K562 (cell line): ENCODE measurements around the gene CPNE8. TPM values are rescaled to one million over a fixed set of nuclear protein-coding genes. Genes with fewer than 3 reads are reported as not detected.

Experiments used
- ATAC-seq: fragments of 200-7000 bp; cut with Tn5 transposase; 3 replicates; pipeline ENCODE4 v1.9.1; 2020; ENCODE audit warnings: moderate library complexity
- BruUV-seq: library from RNA; stranded (reverse); fragments of 400-500 nt; replicated peaks from 2 replicates; lab custom pipeline; 2021; lab: Mats Ljungman, UMichigan
- CTCF ChIA-PET: fragments of 300-600 bp; formaldehyde crosslinking; extraction: SDS; loops from one replicate; lab custom pipeline; 2021; ENCODE audit warnings: low intra/inter-chr PET ratio; lab: Yijun Ruan, JAX
- POLR2A ChIA-PET: fragments of 300-600, 350-650 bp; sonication (Branson Sonifier 250); formaldehyde crosslinking; extraction: SDS; loops from one replicate; lab custom pipeline; 2021; ENCODE audit warnings: antibody characterized with exemption, inconsistent platforms; lab: Yijun Ruan, JAX
- DNase-seq, 4 experiments: peaks; one replicate each; pipeline versions ENCODE4 v3.0.0 to v3.0.0-alpha.2; 2011 to 2018; ENCODE audit warnings: low spot score in 3 of 4, mixed read lengths in 3 of 4; ENCODE audit errors: extremely low read depth in 1 of 4
- FAIRE-seq: peaks from 2 replicates; lab custom pipeline; 2011; peaks lifted over from hg19 to GRCh38; lab: Jason Lieb, UNC
- H2AFZ ChIP-seq: 2 replicates; pipeline ENCODE4 v1.6.0; 2011; ENCODE audit warnings: low read depth, low read length, control low read depth, inconsistent platforms
- H3K27ac ChIP-seq: fragments of 200-600 bp; 3 replicates; pipeline ENCODE4 v1.8.0; 2011; ENCODE audit warnings: low read depth, mild to moderate bottlenecking, control low read depth, inconsistent platforms, low read length, moderate library complexity, mixed read lengths; ENCODE audit errors: extremely low read depth
- H3K27me3 ChIP-seq, 2 experiments: fragments of 300-600 bp in 1 of 2; 2 replicates in 1 of 2; 3 replicates in 1 of 2; pipeline versions ENCODE4 v1.6.0 to v1.8.0; 2011; ENCODE audit warnings: inconsistent platforms in 2 of 2, low read length in 2 of 2, mild to moderate bottlenecking in 1 of 2, mixed read lengths in 1 of 2, moderate library complexity in 1 of 2; ENCODE audit not compliant: control insufficient read depth in 2 of 2, insufficient read depth in 2 of 2
- H3K36me3 ChIP-seq: fragments of 300-600 bp; 3 replicates; pipeline ENCODE4 v1.8.0; 2011; ENCODE audit warnings: mild to moderate bottlenecking, low read length, inconsistent platforms; ENCODE audit not compliant: control insufficient read depth, insufficient read depth
- H3K4me1 ChIP-seq, 2 experiments: fragments of 200-600 bp in 1 of 2; replicated peaks in 1 of 2; 2 replicates in 1 of 2; 3 replicates in 1 of 2; pipeline versions ENCODE4 v1.5.1 to v1.8.0; 2011; ENCODE audit warnings: inconsistent platforms in 2 of 2, low read length in 2 of 2, mild to moderate bottlenecking in 1 of 2, mixed read lengths in 1 of 2, moderate library complexity in 1 of 2; ENCODE audit not compliant: control insufficient read depth in 2 of 2, insufficient read depth in 2 of 2
- H3K4me2 ChIP-seq: 2 replicates; pipeline ENCODE4 v1.6.1; 2011; ENCODE audit warnings: low read length, control low read depth, inconsistent platforms, mixed read lengths; ENCODE audit not compliant: insufficient read depth
- H3K4me3 ChIP-seq: fragments of 200-600 bp; sonication (generic), shearing (Covaris generic); 2 replicates; pipeline ENCODE4 v1.5.1; 2016; ENCODE audit warnings: control low read depth, inconsistent platforms
- H3K79me2 ChIP-seq: fragments of 200-600 bp; 3 replicates; pipeline ENCODE4 v1.8.0; 2011; ENCODE audit warnings: low read length, inconsistent platforms; ENCODE audit not compliant: control insufficient read depth, insufficient read depth
- H3K9ac ChIP-seq, 2 experiments: 2 replicates each; pipeline versions ENCODE4 v1.6.0 to v1.6.1; 2011; ENCODE audit warnings: low read depth in 2 of 2, low read length in 2 of 2, control low read depth in 1 of 2, inconsistent platforms in 1 of 2, mild to moderate bottlenecking in 1 of 2, mixed read lengths in 1 of 2; ENCODE audit not compliant: insufficient read depth in 1 of 2
- H3K9me1 ChIP-seq: one replicate; pipeline ENCODE4 v1.6.0; 2011; ENCODE audit warnings: inconsistent platforms, mild to moderate bottlenecking, low read length, moderate library complexity; ENCODE audit not compliant: control insufficient read depth, insufficient read depth
- H3K9me3 ChIP-seq: replicated peaks from 2 replicates; pipeline ENCODE4 v1.5.1; 2011; ENCODE audit warnings: low read depth, low read length, inconsistent platforms; ENCODE audit not compliant: control insufficient read depth, insufficient read depth
- H4K20me1 ChIP-seq: replicated peaks from 2 replicates; pipeline ENCODE4 v1.6.1; 2011; ENCODE audit warnings: low read length, inconsistent platforms, mixed read lengths; ENCODE audit not compliant: control insufficient read depth, insufficient read depth
- ARID1B ChIP-seq: fragments of 450-650 bp; IDR thresholded peaks from 2 replicates; pipeline ENCODE4 v1.6.1; 2016; ENCODE audit warnings: antibody characterized with exemption, mild to moderate bottlenecking, inconsistent platforms
- GTF2A2 ChIP-seq: IDR thresholded peaks from 2 replicates; pipeline ENCODE4 v1.6.1; 2016; ENCODE audit warnings: mild to moderate bottlenecking, missing genetic modification characterization, missing compliant biosample characterization
- HLTF ChIP-seq: fragments of 450-650 bp; IDR thresholded peaks from 2 replicates; pipeline ENCODE4 v1.6.1; 2016
- MAFG ChIP-seq: fragments of 450-650 bp; conservative IDR thresholded peaks from 2 replicates; pipeline ENCODE4 v1.6.1; 2016; ENCODE audit warnings: missing genetic modification characterization, missing compliant biosample characterization
- MECOM ChIP-seq: fragments of 250-450 bp; sonication (Bioruptor Pico); IDR thresholded peaks from 2 replicates; pipeline ENCODE4 v1.8.0; 2022; ENCODE audit warnings: inconsistent platforms
- NR1H2 ChIP-seq: sonication (generic); formaldehyde crosslinking; IDR thresholded peaks from 2 replicates; pipeline ENCODE4 v1.4.0; 2020; ENCODE audit warnings: mild to moderate bottlenecking, missing genetic modification reagents
- PPARD ChIP-seq: fragments of 250-450 bp; sonication (Bioruptor Pico); IDR thresholded peaks from 2 replicates; pipeline ENCODE4 v1.8.0; 2022; ENCODE audit warnings: inconsistent platforms, mild to moderate bottlenecking, moderate library complexity
- SMARCA4 ChIP-seq: fragments of 450-650 bp; IDR thresholded peaks from 2 replicates; pipeline ENCODE4 v1.6.1; 2016
- TAF15 ChIP-seq: fragments of 200-400 bp; formaldehyde crosslinking; IDR thresholded peaks from 2 replicates; pipeline ENCODE4 v1.6.1; 2017; ENCODE audit warnings: mild to moderate bottlenecking, low read depth, low read length, moderate library complexity
- ZBED1 ChIP-seq: IDR thresholded peaks from 2 replicates; pipeline ENCODE4 v1.6.1; 2014
- ZNF143 ChIP-seq: sonication (generic); formaldehyde crosslinking; IDR thresholded peaks from 2 replicates; pipeline ENCODE4 v1.9.0; 2022; ENCODE audit warnings: mild to moderate bottlenecking, missing genetic modification reagents
- ZNF224 ChIP-seq: sonication (generic); formaldehyde crosslinking; IDR thresholded peaks from 2 replicates; pipeline ENCODE4 v1.8.0; 2022; ENCODE audit warnings: mild to moderate bottlenecking, missing genetic modification reagents
- ZNF282 ChIP-seq: sonication (generic); formaldehyde crosslinking; IDR thresholded peaks from 2 replicates; pipeline ENCODE4 v1.8.1; 2023; ENCODE audit warnings: missing genetic modification reagents
- WGBS: fragments of 100-300 bp; shearing (Covaris generic); methylation state at CpG from one replicate; pipeline ENCODE4 v1.1.6; 2016; ENCODE audit warnings: low coverage, mixed read lengths; ENCODE audit not compliant: insufficient coverage; ENCODE audit errors: missing lambda C conversion rate; 5-methylcytosine and 5-hydroxymethylcytosine counted together
- in situ Hi-C: fragments of 300-500 bp; cut with MboI; formaldehyde crosslinking; loops from 4 replicates; pipeline ENCODE4 v1.15.0; 2018; ENCODE audit warnings: inconsistent platforms, mixed read lengths
- intact Hi-C: fragments of 100-400 bp; cut with micrococcal nuclease; formaldehyde crosslinking; loops from 2 replicates; pipeline ENCODE4 v1.14.2; 2022
- polyA plus RNA-seq, 8 experiments: library from polyadenylated mRNA; depleted of rRNA in 4 of 8; stranded (reverse) in 5 of 8; unstranded in 3 of 8; fragments of >200 nt; fragmentation: Nextera tagmentation in 2 of 8; fragmentation: Illumina TruSeq in 1 of 8; extraction: Ambion mirVana in 2 of 8; extraction: Trizol in 1 of 8; gene quantifications; 2 replicates each; pipeline versions ENCODE4 v1.2.1 to v1.2.3, GENCODE V29; 2011 to 2014; ENCODE audit warnings: inconsistent platforms in 1 of 8, missing spikeins in 1 of 8
- total RNA-seq, 7 experiments: library from RNA; depleted of rRNA in 6 of 7; stranded (reverse); fragments of >200 nt in 6 of 7; fragmentation: Illumina TruSeq in 2 of 7; extraction: Trizol in 2 of 7; gene quantifications; 2 replicates each; pipeline versions ENCODE4 v1.2.1 to v1.2.3, GENCODE V29; 2011 to 2021; ENCODE audit warnings: low replicate concordance in 1 of 7
- TF ChIP-seq, protein P1 (sequence below): fragments of 200-800 bp; sonication (Bioruptor generic); IDR thresholded peaks from 2 replicates; pipeline ENCODE4 v1.6.1; 2017; ENCODE audit warnings: missing genetic modification characterization, missing compliant biosample characterization

Gene CPNE8
- total and polyA plus RNA-seq, 9 of the 15 experiments (the other 6 are each of a cell fraction or from before 2014, with no cell fraction given), result 2.4 to 7.0 (median 4.2) TPM

DNA sequence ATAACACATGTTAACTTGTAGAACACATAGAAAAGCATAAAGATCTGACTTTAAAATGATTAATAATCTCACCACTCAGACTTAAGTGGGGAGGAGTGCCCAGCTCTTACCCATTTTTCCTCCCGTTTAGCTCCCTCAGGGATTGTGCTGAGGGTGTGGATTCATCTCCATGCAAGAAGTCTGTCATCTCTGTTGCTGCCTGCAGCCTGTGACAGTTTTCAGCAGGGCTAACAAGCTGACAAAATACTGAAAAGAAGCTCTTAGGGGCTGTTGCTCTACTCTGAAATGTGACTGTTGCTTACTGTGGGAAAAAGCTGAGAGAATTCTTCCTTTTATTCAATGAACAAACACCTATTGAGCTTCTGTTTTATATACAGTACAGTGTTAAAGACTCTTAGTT, 216.2 kb downstream of the CPNE8 start (continued):
- no peak for TF ChIP-seq TAF15

DNA sequence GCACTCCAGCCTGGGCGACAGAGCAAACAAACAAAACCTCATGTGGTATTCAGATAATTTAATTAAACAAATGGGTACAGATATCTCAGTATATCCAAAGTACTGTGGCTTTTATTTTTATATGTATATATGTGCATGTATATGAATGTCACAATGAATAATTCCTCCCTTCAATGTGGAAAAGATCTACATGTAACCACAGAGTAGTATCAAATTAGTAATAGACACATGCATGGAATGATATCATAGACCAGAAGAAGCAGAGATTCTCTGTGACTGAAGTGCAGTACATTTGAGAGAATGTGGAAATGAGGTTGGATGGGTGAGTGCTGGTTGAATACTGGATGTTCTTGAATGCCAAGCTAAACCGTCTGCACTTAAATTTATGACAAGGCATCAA, 222.9 kb downstream of the CPNE8 start:
- CTCF ChIA-PET, result no interaction called here
- in situ Hi-C loops, result no loop called here
- POLR2A ChIA-PET, result no interaction called here

DNA sequence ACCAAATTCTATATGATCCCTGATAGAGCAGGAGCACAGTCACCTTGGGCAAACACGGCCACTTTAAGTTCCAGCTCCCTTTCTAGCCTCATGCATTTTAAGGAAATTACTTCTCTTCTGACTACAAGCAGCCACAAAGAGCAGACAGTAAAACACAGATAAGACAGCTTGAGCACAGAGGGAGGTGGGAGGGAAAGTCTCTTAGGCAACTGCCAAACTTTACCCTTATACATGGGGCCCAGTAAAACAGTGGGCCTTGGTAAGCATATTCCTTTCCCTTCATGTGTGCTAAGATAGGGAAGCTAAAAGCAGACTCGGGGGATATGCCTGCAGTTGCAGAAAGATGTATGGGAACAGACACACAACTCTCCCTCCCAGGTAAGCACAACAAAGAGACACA, 235.9 kb downstream of the CPNE8 start:
- ATAC-seq (peak; percentile 84), DNase-seq (peak in 2 of 4 experiments; percentile 9 to 68), FAIRE-seq (peak; percentile 62)
- intact Hi-C loops (loop anchor here (2.0 kb wide), 1 partner anchor 235 kb away; the partner anchor contains the start of gene CPNE8), in situ Hi-C loops (no loop called here)
- no peaks in the 10 kb centered on the region for H3K9me3 ChIP-seq
- ChIA-PET CTCF (no interaction called here), POLR2A (no interaction called here)
- peak overlapping the region; percentile 71 for H3K27ac ChIP-seq
- peak overlapping the region; percentile 42; the same call in 1 of the 2 replicates for H2AFZ ChIP-seq
- no peak overlapping the region for H3K4me3 ChIP-seq
- no peak overlapping the region for H3K4me2 ChIP-seq
- BruUV-seq, result no TSS peak
- no peaks in the 10 kb centered on the region for H3K36me3 ChIP-seq
- H3K9me1 ChIP-seq, result no peaks in the 10 kb centered on the region
- no peaks in the 10 kb centered on the region for H3K79me2 ChIP-seq
- 0% methylated on average over 2 of the region's 2 CpGs for WGBS
- H3K4me1 ChIP-seq, result no peaks in the 10 kb centered on the region
- H3K27me3 ChIP-seq, result no peaks in the 10 kb centered on the region
- peak overlapping the region in 1 of 2 experiments; percentile 12; a peak in 1 of 4 replicates for H3K9ac ChIP-seq
- no peaks in the 10 kb centered on the region for H4K20me1 ChIP-seq
- TF ChIP-seq ZBED1, result no peak
- 0 out of 2 replicates have a peak, but pooled peaks have one; percentile 16 for TF ChIP-seq SMARCA4
- no peak for TF ChIP-seq NR1H2
- TF ChIP-seq MECOM (CRISPR knock-in tag), result no peak
- TF ChIP-seq ZNF224, result no peak
- no peak for TF ChIP-seq ZNF143 (CRISPR knock-in tag)
- TF ChIP-seq, protein P1, sequence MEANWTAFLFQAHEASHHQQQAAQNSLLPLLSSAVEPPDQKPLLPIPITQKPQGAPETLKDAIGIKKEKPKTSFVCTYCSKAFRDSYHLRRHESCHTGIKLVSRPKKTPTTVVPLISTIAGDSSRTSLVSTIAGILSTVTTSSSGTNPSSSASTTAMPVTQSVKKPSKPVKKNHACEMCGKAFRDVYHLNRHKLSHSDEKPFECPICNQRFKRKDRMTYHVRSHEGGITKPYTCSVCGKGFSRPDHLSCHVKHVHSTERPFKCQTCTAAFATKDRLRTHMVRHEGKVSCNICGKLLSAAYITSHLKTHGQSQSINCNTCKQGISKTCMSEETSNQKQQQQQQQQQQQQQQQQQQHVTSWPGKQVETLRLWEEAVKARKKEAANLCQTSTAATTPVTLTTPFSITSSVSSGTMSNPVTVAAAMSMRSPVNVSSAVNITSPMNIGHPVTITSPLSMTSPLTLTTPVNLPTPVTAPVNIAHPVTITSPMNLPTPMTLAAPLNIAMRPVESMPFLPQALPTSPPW, result peak; percentile 27; the same call in 1 of the 2 replicates
- TF ChIP-seq HLTF, result no peak
- TF ChIP-seq GTF2A2, result no peak
- TF ChIP-seq ZNF282 (CRISPR knock-in tag), result no peak
- TF ChIP-seq PPARD (CRISPR knock-in tag), result no peak
- TF ChIP-seq ARID1B, result peak; percentile 45; the same call in 1 of the 2 replicates

More for the DNA sequence above, 222.9 kb downstream of the CPNE8 start:
- Histone ChIP-seq H3K79me2 (no peaks in the 10 kb centered on the region), H4K20me1 (no peaks in the 10 kb centered on the region), H3K27ac (no peak overlapping the region), H3K9ac (no peak overlapping the region), H3K27me3 (no peaks in the 10 kb centered on the region), H3K36me3 (no peaks in the 10 kb centered on the region), H3K9me1 (no peaks in the 10 kb centered on the region), H2AFZ (no peak overlapping the region), H3K4me1 (no peaks in the 10 kb centered on the region), H3K4me3 (no peak overlapping the region), H3K9me3 (no peaks in the 10 kb centered on the region), H3K4me2 (no peak overlapping the region)
- no TSS peak for BruUV-seq
- intact Hi-C loops, result no loop called here
- 21% methylated on average over 2 of the region's 2 CpGs for whole genome bisulfite sequencing
- TF ChIP-seq MAFG (tag), result no peak
- ATAC-seq (no peak), DNase-seq (no peak), FAIRE-seq (no peak)
